HCT116 (cell line): ENCODE measurements around the gene OCA2. TPM values are rescaled to one million over a fixed set of nuclear protein-coding genes. Genes with fewer than 3 reads are reported as not detected.

Experiments used
- ATAC-seq: fragments of 200-7000 bp; cut with Tn5 transposase; 2 replicates; pipeline ENCODE4 v1.9.1; 2020; ENCODE audit warnings: mild to moderate bottlenecking, moderate library complexity
- BruUV-seq: library from RNA; stranded (reverse); fragments of 400-500 nt; replicated peaks from 2 replicates; lab custom pipeline; 2021; lab: Mats Ljungman, UMichigan
- CTCF ChIA-PET: fragments of 300-600 bp; sonication (Branson Sonifier 250); formaldehyde crosslinking; loops from one replicate; lab custom pipeline; 2021; ENCODE audit warnings: antibody characterized with exemption; lab: Charles Lee
- POLR2A ChIA-PET: fragments of 300-600, 350-600 bp; sonication (Branson Sonifier 250); formaldehyde crosslinking; loops from one replicate; lab custom pipeline; 2021; ENCODE audit warnings: antibody characterized with exemption; lab: Charles Lee
- RAD21 ChIA-PET, 2 experiments: fragments of 300-600 bp; sonication (Branson Sonifier 250); formaldehyde crosslinking; loops; one replicate each; lab custom pipeline; 2023; ENCODE audit warnings: low total read pairs in 2 of 2; ENCODE audit not compliant: uncharacterized antibody in 2 of 2, unreplicated experiment in 2 of 2, low non-redundant PET in 1 of 2; lab: Charles Lee
- DNase-seq: peaks from one replicate; pipeline ENCODE4 v3.0.0-alpha.2; 2010; ENCODE audit warnings: low read depth, low spot score
- H2AFZ ChIP-seq: fragments of 200-600 bp; shearing (Covaris generic), sonication (generic); 2 replicates; pipeline ENCODE4 v1.6.1; 2017; ENCODE audit warnings: low read depth, mixed run types, mixed read lengths, antibody characterized with exemption, low read length; ENCODE audit not compliant: poor library complexity, severe bottlenecking
- H3K27ac ChIP-seq: 2 replicates; pipeline ENCODE4 v1.5.1; 2012; ENCODE audit warnings: low read depth, low read length
- H3K27me3 ChIP-seq: fragments of 200-600 bp; sonication (generic); 2 replicates; pipeline ENCODE4 v1.6.1; 2016; ENCODE audit warnings: mixed run types, low read length, mixed read lengths; ENCODE audit not compliant: insufficient read depth
- H3K36me3 ChIP-seq, 2 experiments: fragments of 200-500 bp in 1 of 2; fragments of 200-600 bp in 1 of 2; sonication (Bioruptor generic) in 1 of 2; sonication (generic) in 1 of 2; 2 replicates each; pipeline versions ENCODE4 v1.5.1 to v1.6.1; 2014 to 2016; ENCODE audit warnings: low read length in 2 of 2, inconsistent platforms in 1 of 2, mixed read lengths in 1 of 2, mixed run types in 1 of 2; ENCODE audit not compliant: insufficient read depth in 2 of 2, control insufficient read depth in 1 of 2
- H3K4me1 ChIP-seq, 2 experiments: fragments of 200-600 bp in 1 of 2; sonication (generic) in 1 of 2; 2 replicates each; pipeline versions ENCODE4 v1.5.1 to v1.6.1; 2012 to 2017; ENCODE audit warnings: low read length in 2 of 2, inconsistent platforms in 1 of 2, mild to moderate bottlenecking in 1 of 2, mixed read lengths in 1 of 2, mixed run types in 1 of 2, moderate library complexity in 1 of 2; ENCODE audit not compliant: insufficient read depth in 2 of 2, control insufficient read depth in 1 of 2
- H3K4me2 ChIP-seq: fragments of 200-600 bp; sonication (generic); 2 replicates; pipeline ENCODE4 v1.6.1; 2017; ENCODE audit warnings: mixed run types, low read length, mixed read lengths
- H3K4me3 ChIP-seq, 2 experiments: fragments of 200-600 bp in 1 of 2; sonication (generic) in 1 of 2; replicated peaks in 1 of 2; 2 replicates each; pipeline ENCODE4 v1.5.1; 2011 to 2016; ENCODE audit warnings: low read length in 2 of 2, control low read depth in 1 of 2, low read depth in 1 of 2, mild to moderate bottlenecking in 1 of 2, mixed read lengths in 1 of 2, mixed run types in 1 of 2
- H3K79me2 ChIP-seq: fragments of 200-600 bp; sonication (generic); 2 replicates; pipeline ENCODE4 v1.6.1; 2017; ENCODE audit warnings: mild to moderate bottlenecking, mixed run types, low read length, moderate library complexity, mixed read lengths; ENCODE audit not compliant: insufficient read depth
- H3K9ac ChIP-seq: fragments of 200-600 bp; sonication (generic); 2 replicates; pipeline ENCODE4 v1.6.1; 2016; ENCODE audit warnings: low read length, mixed read lengths
- H3K9me2 ChIP-seq: fragments of 200-600 bp; sonication (generic), shearing (Covaris generic); 2 replicates; pipeline ENCODE4 v1.6.1; 2017; ENCODE audit warnings: mixed run types, mild to moderate bottlenecking, moderate library complexity; ENCODE audit not compliant: insufficient read depth
- H3K9me3 ChIP-seq, 2 experiments: fragments of 200-500 bp in 1 of 2; fragments of 200-600 bp in 1 of 2; sonication (Bioruptor generic) in 1 of 2; sonication (generic) in 1 of 2; 2 replicates each; pipeline ENCODE4 v1.6.1; 2014 to 2017; ENCODE audit warnings: low read length in 2 of 2, mixed read lengths in 2 of 2, inconsistent platforms in 1 of 2, low read depth in 1 of 2, mild to moderate bottlenecking in 1 of 2, mixed run types in 1 of 2, moderate library complexity in 1 of 2; ENCODE audit not compliant: control insufficient read depth in 1 of 2, insufficient read depth in 1 of 2
- H4K20me1 ChIP-seq: fragments of 200-600 bp; sonication (generic), shearing (Covaris generic); 2 replicates; pipeline ENCODE4 v1.6.1; 2017; ENCODE audit warnings: mixed run types, mild to moderate bottlenecking, moderate library complexity; ENCODE audit not compliant: insufficient read depth
- CBX3 ChIP-seq: IDR thresholded peaks from 2 replicates; pipeline ENCODE4 v1.6.1; 2012; ENCODE audit warnings: low read depth
- CEBPB ChIP-seq: IDR thresholded peaks from 2 replicates; pipeline ENCODE4 v1.6.1; 2012; ENCODE audit warnings: low read depth
- CTCF ChIP-seq, 3 experiments: fragments of 200-600 bp in 1 of 3; sonication (generic) in 1 of 3; IDR thresholded peaks in 2 of 3; conservative IDR thresholded peaks in 1 of 3; 2 replicates each; pipeline ENCODE4 v1.5.1; 2012 to 2017; ENCODE audit warnings: low read depth in 2 of 3, low read length in 2 of 3, antibody characterized with exemption in 1 of 3, borderline replicate concordance in 1 of 3, control low read depth in 1 of 3, mild to moderate bottlenecking in 1 of 3, mixed read lengths in 1 of 3, mixed run types in 1 of 3, moderate library complexity in 1 of 3; ENCODE audit not compliant: insufficient read depth in 1 of 3
- ELF1 ChIP-seq: IDR thresholded peaks from 2 replicates; pipeline ENCODE4 v1.6.1; 2012; ENCODE audit warnings: low read depth, borderline replicate concordance
- EZH2phosphoT487 ChIP-seq: fragments of 200-600 bp; IDR thresholded peaks from 2 replicates; pipeline ENCODE4 v1.6.1; 2018; ENCODE audit warnings: antibody characterized with exemption, borderline replicate concordance
- FOSL1 ChIP-seq: IDR thresholded peaks from 2 replicates; pipeline ENCODE4 v1.6.1; 2012; ENCODE audit warnings: low read depth
- POLR2AphosphoS5 ChIP-seq: IDR thresholded peaks from 2 replicates; pipeline ENCODE4 v1.6.1; 2011; ENCODE audit warnings: mild to moderate bottlenecking, low read depth, low read length, moderate library complexity
- SIN3A ChIP-seq: IDR thresholded peaks from 2 replicates; pipeline ENCODE4 v1.6.1; 2012; ENCODE audit warnings: low read depth
- TCF7L2 ChIP-seq: IDR thresholded peaks from 2 replicates; pipeline ENCODE4 v1.7.0; 2011; ENCODE audit warnings: borderline replicate concordance, inconsistent platforms; ENCODE audit not compliant: insufficient read depth, insufficient read length; ENCODE audit errors: extremely low read depth
- YY1 ChIP-seq: IDR thresholded peaks from 2 replicates; pipeline ENCODE4 v1.6.1; 2011; ENCODE audit warnings: low read length, low read depth, moderate library complexity, mild to moderate bottlenecking; ENCODE audit not compliant: insufficient replicate concordance; ENCODE audit errors: extremely low read depth
- ZNF274 ChIP-seq: fragments of 200-500 bp; sonication (Bioruptor generic); IDR thresholded peaks from 2 replicates; pipeline ENCODE4 v1.6.1; 2014; ENCODE audit warnings: mild to moderate bottlenecking, low read depth, low read length, inconsistent platforms
- intact Hi-C: fragments of 100-400 bp; cut with micrococcal nuclease; formaldehyde crosslinking; loops from 2 replicates; pipeline ENCODE4 v1.10.0; 2022
- total RNA-seq: library from RNA; stranded (reverse); gene quantifications from one replicate; pipeline ENCODE4 v1.2.1, GENCODE V29; 2021; ENCODE audit not compliant: unreplicated experiment

OCA2 gene
- total RNA-seq, 1 experiment from 2014 or later: not detected

DNA sequence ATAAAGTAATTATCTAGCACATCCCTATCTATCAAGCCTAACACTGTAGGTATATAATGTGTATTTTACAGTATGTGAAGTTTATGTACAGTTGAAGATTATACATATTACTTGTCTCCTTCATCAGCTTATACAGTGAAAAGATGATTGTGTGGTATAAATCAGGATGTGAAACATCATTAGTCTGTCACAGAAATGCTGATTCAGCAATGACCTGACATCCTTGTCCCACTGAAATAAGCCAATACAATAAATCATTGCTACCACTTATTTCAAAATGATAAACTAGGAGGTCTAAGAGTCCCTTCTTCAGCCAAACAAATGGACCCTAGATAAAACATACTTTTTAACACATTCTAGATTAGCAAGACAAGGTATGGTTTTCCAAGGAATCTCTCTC lies 225.3 kb downstream of the OCA2 start:
- BruUV-seq: no TSS peak
- Histone ChIP-seq H3K9me2 (no peaks in the 10 kb centered on the region), H3K9ac (no peak overlapping the region), H3K4me3 (no peak overlapping the region), H3K4me2 (no peak overlapping the region), H3K79me2 (no peaks in the 10 kb centered on the region), H3K27ac (no peak overlapping the region), H2AFZ (no peak overlapping the region), H3K4me1 (no peaks in the 10 kb centered on the region), H3K9me3 (peaks cover 10 to 22% of the 10 kb centered on the region in 2 experiments; a peak in 2 of 4 replicates), H4K20me1 (no peaks in the 10 kb centered on the region), H3K27me3 (no peaks in the 10 kb centered on the region), H3K36me3 (no peaks in the 10 kb centered on the region)
- ChIA-PET CTCF (no interaction called here), RAD21 (no interaction called here), POLR2A (no interaction called here)
- DNase-seq (no peak), ATAC-seq (no peak)
- intact Hi-C loops: no loop called here
- TF ChIP-seq ZNF274 (no peak), ELF1 (no peak), YY1 (no peak), CTCF (IDR thresholded peaks at IDR 0.05 in 2 of 3, conservative IDR thresholded peaks at IDR 0.05 in 1 of 3; ENCODE audit: borderline replicate concordance in 1 of 3, insufficient read depth in 1 of 3, low read depth in 2 of 3, low read length in 2 of 3) (no peak), EZH2phosphoT487 (no peak), POLR2AphosphoS5 (no peak), FOSL1 (no peak), SIN3A (no peak), CEBPB (no peak), TCF7L2 (no peak), CBX3 (no peak)
